Caki2 (cell line): Measurements from ENCODE around the gene RIPK3. TPM values are rescaled to one million over a fixed set of nuclear protein-coding genes. Genes with fewer than 3 reads are reported as not detected.
"Not testable (repeated sequence)": the region's sequence is repeated elsewhere in the genome, so short reads cannot be mapped to it uniquely, and the experiment has no call there.

Experiments
- DNase-seq: peaks from one replicate; pipeline ENCODE4 v3.0.0-alpha.2; 2015; ENCODE audit warnings: low read depth
- in situ Hi-C: cut with HindIII; loops from 2 replicates; pipeline ENCODE4 v1.10.0; 2016; ENCODE audit warnings: low sequenced_read_pairs, low pct_unique_long_range_greater_than_20kb, mixed read lengths
- total RNA-seq: library from RNA; depleted of rRNA; stranded (reverse); fragments of >200 nt; shearing (Covaris generic); gene quantifications from 2 replicates; pipeline ENCODE4 v1.2.3, GENCODE V29; 2014; ENCODE audit warnings: low replicate concordance; rRNA removed

Gene RIPK3
- not detected in 2 replicates for total RNA-seq

DNA sequence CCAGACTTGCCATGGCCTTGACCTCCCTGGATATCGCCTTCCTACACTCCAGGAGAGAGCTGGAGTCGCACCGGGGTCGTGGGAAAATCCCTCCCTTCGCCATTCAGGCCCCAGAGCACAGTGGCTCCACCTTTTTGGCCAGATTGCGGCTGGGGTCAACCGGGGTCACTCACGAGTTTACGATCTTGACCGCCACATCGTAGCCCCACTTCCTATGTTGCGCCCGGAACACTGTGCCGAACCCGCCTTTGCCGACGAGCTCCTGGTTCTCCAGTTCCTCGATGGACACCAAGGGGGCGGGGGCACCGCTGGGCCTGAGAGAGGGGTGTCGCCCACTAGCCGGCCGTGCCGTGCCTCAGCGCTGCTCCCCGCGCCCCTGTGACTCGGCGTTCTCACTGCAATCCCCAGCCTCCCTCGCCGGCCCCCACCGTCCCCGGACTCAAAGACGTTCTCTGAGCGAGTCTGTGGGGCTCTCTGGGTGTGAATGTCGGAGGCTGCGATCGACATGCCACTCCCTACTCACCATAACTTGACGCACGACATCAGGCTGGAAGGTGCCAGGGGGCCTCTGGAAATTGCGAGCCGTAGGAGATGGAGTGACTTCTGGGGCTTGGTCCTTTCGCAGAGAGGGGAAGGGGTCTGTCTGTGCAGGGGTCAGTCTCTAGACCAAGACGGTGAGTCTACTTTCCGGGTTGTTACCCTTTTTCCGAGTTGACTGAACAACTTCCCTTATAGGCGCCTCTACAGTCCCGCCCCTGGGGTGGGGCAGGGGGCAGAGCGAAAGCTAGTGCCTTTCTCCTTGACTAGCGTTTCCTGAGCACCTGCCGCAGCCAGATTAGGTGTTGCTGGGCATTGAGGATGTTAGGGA, at the start of gene RIPK3:
RIPK3 (minus strand) TSS at position 708 of the 868 bp plus-strand sequence; CDS start at position 543, 165 bp downstream.
- DNase-seq: no peak
- in situ Hi-C loops: loop anchor here (10.0 kb wide), 1 partner anchor 95 kb away; no protein-coding TSS in a partner anchor

DNA sequence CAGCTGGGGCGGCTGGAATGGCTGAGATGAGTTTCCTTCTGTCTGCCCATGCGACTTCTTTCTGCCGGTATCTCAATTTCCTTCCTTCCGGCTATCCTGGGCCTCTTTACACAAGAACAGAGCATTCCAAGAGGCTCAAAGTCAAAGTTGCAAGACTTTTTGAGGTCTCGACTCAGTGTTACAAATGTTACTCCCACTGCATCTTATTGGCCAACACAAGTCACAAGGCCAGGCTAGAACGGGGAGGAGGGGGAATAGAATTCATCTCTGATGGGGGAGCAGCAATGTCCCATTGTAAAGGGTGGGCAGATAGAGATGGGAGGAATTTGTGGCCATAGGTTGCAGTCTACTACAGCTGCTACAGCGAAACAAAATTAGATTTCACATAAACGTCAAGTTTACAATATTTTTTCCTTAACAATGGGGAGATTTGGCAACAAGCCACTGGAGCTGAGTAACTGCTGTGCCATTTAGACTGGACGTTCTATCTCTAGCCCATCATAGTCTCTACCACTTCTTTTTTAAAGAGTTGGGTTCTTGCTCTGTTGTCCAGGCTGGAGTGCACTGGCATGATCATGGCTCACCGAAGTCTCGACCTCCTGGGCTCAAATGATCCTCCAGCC, 49.5 kb upstream of the RIPK3 start:
- in situ Hi-C loops: no loop called here
- no peak for DNase-seq

DNA sequence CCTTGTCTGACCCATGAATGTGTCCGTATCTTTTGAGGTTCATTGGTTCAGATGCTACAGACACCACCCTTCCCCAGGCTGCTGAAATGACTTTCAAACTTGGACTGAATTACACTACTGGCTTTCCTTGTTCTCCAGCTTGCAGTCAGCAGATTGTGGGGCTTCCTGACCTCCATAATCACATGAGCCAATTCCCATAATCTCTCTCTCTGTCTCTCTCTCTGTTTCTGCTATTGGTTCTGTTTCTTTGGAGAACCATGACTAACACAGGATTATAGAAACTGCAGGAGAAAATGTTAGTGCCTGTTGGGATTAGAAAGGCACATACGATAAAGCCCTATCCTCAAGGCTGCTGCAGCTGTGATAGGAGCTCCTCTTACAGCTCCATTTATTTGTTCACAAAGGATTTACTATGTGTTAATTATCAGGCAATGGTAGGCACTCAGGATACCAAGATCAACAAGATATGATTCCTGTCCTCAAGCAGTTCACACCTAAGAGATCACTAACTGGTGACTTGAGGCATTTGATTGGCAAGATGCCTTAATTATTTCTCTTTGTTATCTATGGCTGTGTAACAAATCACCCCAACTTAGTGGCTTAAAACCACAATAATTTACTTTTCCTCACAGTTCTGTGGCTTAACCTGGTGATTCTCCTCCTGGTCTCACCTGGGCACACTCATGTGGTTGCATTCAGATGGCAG, 48.8 kb upstream of the RIPK3 start:
- no peak for DNase-seq
- in situ Hi-C loops: no loop called here

DNA sequence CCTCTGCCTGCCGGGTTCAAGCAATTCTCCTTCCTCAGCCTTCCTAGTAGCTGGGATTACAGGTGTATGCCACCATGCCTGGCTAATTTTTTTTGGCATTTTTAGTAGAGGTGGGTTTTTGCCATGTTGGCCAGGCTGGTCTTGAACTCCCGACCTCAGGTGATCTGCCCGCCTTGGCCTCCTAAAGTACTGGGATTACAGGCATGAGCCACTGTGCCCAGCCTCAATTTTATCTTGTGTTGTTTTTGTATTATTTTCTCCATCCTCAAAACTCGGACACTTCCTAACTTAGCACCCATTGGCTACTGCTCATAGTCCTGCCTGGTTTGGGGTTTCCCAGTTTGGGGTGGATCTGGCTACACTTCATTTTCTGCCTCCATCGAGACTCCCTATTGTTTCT, 47.8 kb upstream of the RIPK3 start:
- in situ Hi-C loops: not testable (repeated sequence)

DNA sequence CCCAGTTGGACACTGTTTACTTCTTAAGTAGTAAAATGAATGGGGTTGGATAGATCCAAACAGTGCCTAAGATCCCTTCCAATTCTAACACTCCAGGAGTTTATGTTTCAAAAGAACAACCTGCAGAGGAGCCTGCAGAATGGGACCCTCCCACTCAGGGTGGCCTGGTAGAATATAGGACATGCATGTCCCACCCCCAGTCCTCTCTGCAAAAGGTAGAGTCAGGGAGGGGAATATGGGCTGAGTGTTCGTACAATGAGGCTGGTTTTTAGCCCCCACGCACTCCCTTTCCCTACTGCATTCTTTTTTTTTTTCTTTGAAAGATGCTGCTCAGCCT, 47.2 kb upstream of the RIPK3 start:
- in situ Hi-C loops: no loop called here

More for the DNA sequence above, 47.8 kb upstream of the RIPK3 start:
- not testable (repeated sequence) for DNase-seq

DNA sequence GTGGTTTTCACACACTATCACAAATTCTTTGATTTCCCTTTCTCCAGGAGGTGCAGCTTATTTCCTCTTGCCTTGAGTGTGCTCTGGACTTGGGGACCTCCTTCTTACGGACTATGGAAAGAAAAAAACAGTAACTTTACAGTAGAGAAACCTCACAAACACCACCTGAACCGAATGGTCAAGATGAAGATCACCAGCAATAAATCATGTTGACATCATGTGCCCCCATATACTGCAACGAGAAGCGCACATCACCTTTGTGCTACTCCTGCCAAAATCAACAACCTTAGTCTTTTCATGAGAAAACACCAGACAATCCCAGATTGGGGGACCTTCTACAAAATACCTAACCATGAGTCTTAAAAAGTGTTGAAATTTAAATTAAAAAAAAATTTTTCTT, 45.7 kb upstream of the RIPK3 start:
- DNase-seq: no peak
- in situ Hi-C loops: no loop called here

More for the DNA sequence above, 47.2 kb upstream of the RIPK3 start:
- DNase-seq: no peak

DNA sequence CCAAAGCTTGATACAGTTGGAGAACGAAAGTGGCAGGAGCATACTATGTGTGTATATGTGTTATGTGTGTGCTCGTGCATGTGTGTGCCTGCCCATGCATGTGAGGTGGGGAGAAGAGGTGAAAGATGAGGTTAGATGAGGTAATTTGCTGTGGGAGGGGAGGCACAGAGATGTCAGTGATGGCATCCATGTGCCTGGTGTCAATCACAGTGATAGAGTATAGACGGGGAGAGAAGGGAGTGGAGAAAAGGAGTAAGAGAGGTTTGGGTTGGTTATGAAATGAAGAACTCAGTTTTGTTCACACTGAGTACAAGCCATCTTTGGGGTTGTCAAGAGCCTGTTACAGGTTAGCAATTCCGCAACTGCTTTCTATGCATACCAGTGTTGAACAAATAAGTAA, 44.4 kb upstream of the RIPK3 start:
- in situ Hi-C loops: no loop called here
- DNase-seq: no peak

DNA sequence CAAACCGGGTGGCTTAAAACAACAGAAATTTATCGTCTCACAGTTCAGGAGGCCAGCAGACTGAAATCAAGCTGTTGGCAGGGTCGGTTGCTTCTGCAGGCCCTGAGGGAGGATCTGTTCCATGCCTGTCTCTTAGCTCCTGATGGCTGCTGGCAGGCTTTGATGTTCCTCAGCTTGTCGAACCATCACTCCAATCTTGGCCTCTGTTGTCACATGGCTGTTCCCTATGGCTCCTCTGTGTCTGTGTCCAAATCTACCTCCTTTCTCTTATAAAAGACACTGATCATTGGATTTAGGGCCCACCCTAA, 42.2 kb upstream of the RIPK3 start:
- in situ Hi-C loops: no loop called here
- DNase-seq: no peak

DNA sequence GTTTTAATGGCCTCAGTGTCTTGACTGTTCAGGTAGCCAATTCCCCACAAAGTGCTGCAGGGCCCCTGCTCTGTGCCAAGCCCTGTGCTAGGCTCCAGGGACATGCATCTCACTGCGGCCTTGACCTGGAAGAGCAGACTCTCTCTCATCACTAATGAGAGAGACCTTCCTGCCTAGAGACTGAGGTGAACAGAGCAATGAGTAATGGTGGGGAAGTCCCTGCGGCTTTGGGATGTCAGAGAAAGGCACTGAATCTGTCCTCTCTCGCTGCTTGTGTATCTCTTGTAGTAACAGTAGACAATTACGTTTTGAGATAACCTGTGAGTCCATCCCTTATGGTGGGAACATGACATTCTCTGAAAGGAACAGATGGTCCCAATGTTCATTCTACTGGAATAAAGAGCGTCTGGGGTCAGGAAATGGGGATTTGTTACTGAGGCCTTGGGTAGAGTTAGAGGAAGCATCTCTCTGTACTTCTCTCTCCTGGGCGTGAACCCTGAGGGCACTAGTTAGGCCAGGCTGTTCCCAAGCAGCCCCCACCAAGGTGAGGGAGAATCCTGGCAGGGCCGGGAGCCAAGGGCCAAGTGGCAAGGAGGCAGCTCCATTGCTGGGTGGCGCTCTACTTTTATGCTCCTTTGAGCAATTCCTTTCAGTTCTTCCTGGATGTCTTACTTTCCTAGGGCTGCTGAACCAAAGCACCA, 41.7 kb upstream of the RIPK3 start:
- DNase-seq: no peak
- in situ Hi-C loops: no loop called here

DNA sequence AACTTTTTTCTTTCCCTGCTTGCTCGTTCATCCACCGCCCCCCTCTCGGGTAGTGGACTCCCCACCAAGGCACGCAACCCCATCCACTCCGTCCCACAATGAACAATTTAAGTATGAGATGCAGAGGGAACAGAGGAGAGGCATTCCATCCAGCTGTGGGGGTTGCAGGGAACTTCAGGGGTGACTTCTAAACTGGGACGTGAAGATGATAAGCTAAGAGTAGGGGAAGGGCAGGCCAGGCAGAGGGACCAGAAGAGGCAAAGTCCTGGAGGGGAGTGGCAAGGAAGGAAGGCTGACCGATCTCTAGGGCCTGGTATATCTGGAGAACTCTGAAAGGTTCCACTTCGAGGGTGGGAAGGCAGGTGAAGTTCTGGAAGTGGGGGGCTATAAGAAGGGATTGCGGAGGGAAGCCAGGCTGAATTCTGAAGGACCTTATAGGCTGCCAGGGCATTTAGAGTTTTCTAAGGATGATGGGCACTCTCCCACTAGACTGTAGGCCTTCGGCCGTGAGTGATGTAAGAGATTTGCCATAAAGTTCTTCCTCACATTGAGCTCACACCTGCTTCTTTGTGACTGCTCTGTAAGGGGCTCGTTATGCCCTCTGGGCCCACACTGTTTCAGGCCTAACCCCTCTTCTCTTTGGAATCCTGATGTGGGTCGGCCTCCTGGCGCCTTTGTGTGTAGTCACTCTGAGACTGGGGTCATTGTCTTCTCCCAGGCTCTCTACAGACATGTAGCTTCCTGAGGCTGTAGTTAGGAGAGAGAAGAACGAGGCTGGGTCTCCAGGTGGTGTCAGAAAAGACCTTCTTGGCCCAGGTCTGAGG, 40.3 kb upstream of the RIPK3 start:
- DNase-seq: no peak
- in situ Hi-C loops: no loop called here

DNA sequence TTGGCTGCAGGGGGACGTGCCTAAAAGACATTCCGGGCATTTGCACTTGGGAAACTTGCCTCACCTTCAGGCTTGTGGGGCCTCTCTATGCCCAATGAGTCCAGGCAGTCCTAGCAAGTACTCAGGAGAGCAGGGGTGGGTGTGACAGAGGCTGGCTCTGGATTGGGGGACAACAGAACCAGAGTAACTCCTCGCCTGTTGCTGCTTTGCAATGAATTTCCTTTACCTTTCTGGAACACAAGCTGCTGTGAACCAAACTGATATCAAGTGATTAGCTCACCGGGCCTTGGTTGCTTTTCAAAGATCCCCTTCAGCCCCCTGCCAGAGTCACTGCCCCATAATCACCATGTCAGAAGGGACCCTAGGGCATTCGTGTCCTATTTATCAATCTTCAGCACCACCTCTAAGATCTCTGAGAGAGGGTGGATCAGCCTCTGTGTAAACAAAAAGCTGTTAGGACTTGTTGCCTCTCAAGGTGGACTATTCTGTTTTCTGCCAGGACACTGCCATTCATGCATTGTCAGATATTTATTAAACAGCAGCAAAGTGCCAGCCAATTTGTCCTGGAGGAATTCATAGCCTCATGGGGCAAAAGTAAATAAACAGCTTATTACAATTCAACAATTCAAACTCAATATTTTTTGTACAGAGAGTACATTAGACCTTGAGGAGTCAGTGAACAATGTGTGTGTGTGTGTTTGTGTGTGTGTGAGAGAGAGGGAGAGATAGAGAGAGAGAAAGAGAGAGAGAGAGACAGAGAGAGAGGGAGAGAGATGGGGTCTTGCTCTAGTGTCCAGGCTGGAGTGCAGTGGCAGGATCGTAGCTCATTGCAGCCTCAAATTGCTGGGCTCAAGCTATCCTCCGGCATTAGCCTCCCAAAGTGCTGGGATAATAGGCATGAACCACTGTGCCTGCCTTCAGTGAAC, 39.5 kb upstream of the RIPK3 start:
- DNase-seq: no peak
- in situ Hi-C loops: no loop called here

DNA sequence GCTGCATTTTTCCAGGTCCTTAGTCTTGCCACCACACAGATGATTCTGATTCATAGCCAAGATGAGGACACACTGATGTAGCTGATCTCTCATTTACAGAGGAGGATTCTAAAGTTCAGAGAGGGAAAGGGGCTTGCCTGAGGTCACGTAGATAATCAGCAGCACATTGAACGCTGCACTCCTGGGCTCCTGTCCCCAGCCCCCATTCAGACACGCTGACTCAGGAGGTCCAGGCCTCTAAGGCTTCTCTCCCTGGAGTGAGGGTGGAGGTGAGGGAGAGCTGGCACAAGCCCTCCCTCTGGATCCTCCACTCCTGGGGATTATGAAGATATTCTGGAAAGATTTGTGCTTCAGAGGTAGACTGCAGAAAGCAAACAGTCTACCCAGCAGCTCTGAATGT, 38.5 kb upstream of the RIPK3 start:
- in situ Hi-C loops: no loop called here
- DNase-seq: no peak

DNA sequence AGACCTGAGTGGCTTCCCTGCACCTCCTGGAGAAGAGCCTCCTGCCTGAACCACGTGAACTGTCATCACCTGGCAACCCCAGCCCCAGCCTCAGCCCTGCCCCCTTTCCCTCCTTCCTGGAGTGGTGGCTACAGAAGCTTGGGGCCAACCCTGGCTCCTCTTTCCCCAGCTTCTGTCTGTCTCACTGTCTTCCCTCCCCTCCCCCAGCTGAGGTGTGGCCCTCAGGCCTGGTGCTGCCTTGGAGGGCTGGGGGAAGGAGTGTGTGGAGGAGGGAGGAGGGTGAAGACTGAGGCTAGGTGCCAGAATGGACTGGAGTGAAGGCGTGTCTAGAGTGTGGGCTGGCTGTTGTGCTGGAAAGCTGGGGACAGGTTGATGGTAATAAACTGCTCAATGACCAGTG, 37.9 kb upstream of the RIPK3 start:
- in situ Hi-C loops: no loop called here
- DNase-seq: no peak

DNA sequence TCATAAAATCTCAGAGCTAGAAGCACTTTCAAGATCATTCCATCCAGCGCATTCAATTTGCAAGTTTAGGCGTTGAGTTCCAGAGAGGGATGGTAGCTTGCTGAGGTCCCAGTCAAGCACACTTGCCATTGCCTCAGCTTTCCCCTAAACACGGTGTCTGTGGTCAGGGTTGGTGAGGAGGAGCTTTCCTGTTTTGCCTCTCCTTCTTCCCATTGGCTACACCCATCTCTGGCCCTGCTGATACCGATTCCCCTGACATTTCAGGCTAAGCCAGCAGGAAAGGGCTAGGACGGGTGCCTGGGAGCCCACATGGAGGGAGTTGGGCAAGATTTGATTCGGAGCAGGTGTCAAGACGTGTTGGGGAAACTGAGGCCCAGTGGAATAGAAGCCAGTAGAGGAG, 37.3 kb upstream of the RIPK3 start:
- in situ Hi-C loops: no loop called here
- no peak for DNase-seq

DNA sequence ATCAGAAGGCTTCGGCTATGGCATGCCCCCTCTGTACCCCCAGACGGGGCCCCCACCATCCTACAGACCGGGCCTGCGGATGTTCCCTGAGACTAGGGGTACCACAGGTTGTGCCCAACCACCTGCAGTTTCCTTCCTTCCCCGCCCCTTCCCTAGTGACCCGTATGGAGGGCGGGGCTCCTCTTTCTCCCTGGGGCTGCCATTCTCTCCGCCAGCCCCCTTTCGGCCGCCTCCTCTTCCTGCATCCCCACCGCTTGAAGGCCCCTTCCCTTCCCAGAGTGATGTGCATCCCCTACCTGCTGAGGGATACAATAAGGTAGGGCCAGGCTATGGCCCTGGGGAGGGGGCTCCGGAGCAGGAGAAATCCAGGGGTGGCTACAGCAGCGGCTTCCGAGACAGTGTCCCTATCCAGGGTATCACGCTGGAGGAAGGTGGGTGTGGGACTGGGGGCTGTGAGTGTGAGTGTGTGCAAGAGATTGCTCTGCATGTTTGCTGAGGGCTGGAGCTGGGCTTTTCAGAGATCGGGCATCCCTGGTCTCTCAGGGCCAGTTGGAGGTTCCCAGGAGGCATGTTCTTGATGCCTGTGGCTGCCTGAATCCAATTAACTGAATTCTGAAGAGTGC, 36.8 kb upstream of the RIPK3 start:
- no peak for DNase-seq
- in situ Hi-C loops: no loop called here

DNA sequence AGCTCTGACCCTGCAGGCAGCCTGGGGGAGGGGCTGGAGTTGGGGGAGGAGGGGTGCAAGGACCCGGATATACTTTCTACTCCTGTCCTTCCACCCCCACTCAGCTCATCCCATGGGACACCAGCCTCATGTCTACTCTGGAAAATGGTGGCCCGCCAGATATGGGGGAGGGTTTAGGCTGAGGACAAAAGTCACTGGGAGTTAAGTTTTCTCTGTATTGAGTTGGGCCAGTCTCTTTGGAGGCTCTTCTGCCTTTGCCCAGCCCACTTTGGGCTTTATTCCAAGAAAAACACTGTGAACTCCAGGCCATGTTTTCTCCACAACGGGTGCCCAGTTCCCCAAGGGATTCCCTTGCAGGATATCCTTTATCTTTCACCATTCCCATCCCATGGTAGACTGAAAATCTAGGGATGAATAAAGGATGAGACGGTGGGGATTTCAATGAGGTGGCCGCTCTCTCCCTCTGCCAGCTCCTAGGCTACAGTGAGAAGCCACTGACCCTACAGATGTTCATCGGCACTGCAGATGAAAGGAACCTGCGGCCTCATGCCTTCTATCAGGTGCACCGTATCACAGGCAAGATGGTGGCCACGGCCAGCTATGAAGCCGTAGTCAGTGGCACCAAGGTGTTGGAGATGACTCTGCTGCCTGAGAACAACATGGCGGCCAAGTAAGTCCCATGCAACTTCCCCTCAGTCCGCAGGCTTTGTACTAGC, 33.1 kb upstream of the RIPK3 start:
- DNase-seq: no peak
- in situ Hi-C loops: no loop called here
